Astrocyte of the cerebellum (primary cell): ENCODE data around the gene SELENOH.

ENCODE experiments used
- DNase-seq: peaks from one replicate; pipeline ENCODE4 v3.0.0-alpha.2; 2011; ENCODE audit warnings: low read depth
- H3K4me3 ChIP-seq: 2 replicates; pipeline ENCODE4 v1.5.1; 2011; ENCODE audit warnings: mild to moderate bottlenecking, low read depth, low read length, moderate library complexity
- in situ Hi-C: cut with HindIII; loops from 2 replicates; pipeline ENCODE4 v1.10.0; 2017; ENCODE audit warnings: low sequenced_read_pairs
- TF ChIP-seq, protein P1 (sequence below): IDR thresholded peaks from 2 replicates; pipeline ENCODE4 v1.5.1; 2012; ENCODE audit warnings: low read length, low read depth, moderate library complexity, mild to moderate bottlenecking; ENCODE audit errors: missing control alignments

Gene SELENOH

DNA sequence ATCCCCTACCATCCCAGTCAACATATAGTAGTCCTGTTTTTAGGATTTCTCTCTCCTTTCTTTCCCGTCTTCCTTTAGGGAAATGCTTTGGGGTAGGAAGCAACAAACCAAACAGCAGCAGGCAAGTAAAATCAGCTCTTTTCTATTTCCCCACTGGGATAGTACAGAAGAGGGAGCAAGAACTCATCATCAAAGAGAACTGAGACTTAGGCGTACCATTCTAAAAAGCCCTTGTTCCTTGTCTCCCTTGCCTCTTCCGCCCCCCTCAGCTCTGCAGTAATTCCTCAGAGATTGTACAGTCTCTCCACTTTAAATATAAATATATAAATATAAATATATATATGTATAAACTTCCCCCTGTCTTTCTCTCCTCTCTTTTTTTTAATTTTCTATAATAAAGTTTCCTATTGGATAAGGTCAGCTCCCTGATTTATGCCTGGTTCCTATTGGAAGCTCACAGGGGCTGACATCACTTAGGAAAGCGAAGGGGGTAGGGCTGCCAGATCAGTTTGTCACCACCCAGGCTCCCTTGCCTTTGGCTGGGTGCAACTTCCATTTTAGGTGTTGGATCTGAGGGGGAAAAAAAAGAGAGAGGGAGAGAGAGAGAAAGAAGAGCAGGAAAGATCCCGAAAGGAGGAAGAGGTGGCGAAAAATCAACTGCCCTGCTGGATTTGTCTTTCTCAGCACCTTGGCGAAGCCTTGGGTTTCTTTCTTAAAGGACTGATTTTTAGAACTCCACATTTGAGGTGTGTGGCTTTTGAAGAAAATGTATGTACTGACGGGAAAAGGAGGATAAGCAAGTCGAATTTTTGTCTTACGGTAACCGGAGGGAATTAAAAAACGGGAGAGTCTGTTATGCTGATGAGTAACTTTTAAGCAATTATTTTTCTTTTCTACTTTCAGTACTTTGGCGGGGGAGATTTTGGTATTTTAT is 20.3 kb downstream of the SELENOH start, which contains the start of gene CTNND1:
Gene CTNND1 (plus strand): TSS at position 502 of the 934 bp plus-strand sequence. CDS start 29,677 bp downstream, outside the sequence.
- DNase-seq, result peak; percentile 98
- H3K4me3 ChIP-seq, result peak within 1 kb of the TSS; percentile 76
- in situ Hi-C loops, result no loop called here
- TF ChIP-seq, protein P1, sequence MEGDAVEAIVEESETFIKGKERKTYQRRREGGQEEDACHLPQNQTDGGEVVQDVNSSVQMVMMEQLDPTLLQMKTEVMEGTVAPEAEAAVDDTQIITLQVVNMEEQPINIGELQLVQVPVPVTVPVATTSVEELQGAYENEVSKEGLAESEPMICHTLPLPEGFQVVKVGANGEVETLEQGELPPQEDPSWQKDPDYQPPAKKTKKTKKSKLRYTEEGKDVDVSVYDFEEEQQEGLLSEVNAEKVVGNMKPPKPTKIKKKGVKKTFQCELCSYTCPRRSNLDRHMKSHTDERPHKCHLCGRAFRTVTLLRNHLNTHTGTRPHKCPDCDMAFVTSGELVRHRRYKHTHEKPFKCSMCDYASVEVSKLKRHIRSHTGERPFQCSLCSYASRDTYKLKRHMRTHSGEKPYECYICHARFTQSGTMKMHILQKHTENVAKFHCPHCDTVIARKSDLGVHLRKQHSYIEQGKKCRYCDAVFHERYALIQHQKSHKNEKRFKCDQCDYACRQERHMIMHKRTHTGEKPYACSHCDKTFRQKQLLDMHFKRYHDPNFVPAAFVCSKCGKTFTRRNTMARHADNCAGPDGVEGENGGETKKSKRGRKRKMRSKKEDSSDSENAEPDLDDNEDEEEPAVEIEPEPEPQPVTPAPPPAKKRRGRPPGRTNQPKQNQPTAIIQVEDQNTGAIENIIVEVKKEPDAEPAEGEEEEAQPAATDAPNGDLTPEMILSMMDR, result no peak

DNA sequence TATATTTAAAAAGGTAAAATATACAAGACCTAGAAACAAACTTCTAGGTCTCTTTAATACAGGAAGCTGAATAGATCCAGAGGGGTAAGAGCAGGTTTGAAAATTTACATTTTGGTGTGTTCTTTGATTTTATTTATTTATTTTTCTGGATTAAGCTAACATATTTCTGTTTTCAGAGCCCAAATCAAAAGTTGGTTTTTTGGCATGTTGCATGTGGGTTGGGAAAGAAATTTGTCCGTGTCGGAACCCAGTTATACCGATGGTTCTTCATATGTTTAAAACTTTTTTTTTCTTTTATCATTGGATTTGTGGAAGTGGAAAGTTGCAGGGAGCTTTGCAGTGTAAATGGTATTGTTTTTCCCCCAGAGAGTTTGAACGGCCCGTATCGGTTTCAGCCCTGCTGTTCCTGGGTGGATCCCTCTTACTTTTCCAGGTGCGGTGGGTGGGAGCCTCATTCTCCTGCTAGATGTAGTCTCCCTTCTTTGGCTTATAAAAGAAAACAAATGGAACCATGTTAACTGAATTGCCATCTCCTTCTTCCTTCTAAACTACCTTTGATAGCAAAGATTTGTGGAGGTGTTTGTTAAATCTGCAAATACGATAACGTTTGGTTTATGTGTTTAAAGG is 21.1 kb downstream of the SELENOH start:
- DNase-seq, result no peak
- peak overlapping the region; percentile 76 for H3K4me3 ChIP-seq
- in situ Hi-C loops, result no loop called here
- TF ChIP-seq, protein P1, result no peak

DNA sequence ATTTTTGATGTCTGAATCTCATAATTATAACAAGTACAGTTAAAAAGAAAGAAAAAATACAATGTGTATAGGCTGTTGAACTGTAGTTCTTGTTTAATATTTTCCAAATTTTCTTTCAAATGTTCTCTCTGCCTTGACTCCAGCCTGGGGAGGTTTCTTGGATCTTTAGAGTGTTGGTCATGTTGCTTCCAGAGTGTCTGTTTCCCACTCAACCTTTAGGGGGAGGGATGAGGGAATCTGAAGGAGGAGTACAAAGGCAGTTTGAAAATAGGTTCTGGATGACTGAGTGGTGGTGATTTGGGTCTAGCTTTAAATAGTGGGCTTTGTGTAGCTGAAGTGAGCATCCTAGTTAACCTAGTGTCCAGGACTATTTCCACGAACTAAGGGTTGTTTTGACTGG is 22.3 kb downstream of the SELENOH start:
- in situ Hi-C loops, result no loop called here
- TF ChIP-seq, protein P1, result peak; percentile 66
- no peak for DNase-seq
- peak overlapping the region; percentile 76 for H3K4me3 ChIP-seq

DNA sequence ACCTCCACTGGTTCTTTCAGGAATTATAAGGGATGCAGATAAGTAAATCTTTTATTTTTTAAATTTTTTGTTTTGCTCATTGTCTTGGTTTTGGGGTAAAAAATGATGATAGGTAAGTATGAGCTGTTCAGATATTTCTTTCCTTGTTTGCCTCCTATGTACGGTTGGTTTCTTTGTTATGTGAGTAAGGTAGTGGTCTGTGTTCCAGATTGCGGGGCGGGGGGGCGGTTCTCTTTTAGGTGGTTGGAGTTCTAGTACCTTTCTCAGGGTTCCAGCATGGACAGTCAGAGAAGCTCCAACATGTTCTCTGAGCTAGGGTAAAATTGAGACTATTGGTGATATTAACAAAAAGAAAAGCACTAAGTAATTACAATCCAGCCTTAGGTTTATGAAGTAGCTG is 22.7 kb downstream of the SELENOH start:
- H3K4me3 ChIP-seq, result peak overlapping the region; percentile 76
- TF ChIP-seq, protein P1, result no peak
- DNase-seq, result no peak
- in situ Hi-C loops, result no loop called here

DNA sequence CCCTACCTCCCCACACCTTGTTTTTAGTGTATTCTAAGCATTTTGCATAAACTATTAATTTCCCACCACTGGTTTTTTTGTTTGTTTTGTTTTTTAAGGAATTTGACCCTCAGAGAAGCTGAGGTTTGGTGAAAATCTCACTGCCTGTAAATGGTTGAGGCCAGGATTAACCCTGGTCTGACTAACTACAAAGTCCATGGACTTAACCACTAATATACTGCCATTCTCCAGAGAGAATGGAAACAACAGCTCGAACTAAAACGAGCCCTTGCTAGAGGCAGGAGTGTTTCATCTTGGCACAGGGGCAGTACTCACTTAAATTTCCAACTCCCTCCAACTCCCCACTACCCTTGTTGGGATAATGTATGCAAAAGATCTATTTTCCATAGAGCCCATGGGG is 23.3 kb downstream of the SELENOH start:
- DNase-seq, result no peak
- TF ChIP-seq, protein P1, result no peak
- H3K4me3 ChIP-seq, result peak overlapping the region; percentile 76
- in situ Hi-C loops, result no loop called here

DNA sequence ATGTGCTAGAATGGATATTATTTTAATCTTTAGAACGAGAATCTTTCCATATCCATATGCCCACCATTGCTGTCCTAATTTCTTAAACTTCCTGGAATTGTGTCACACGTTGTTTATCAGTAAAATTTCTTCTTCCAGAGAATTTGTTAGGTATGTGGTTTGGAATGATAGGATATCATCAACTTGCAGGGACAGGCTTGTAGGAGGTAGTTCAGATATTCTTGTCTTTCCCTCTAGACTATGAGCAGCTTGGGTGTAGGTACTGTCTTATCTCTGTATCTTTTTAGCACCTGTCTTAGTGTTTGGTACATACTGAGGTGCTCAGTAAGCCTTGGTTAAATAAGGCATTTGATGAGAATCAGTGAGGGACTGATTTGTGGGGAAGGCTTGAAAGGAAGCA is 23.7 kb downstream of the SELENOH start:
- TF ChIP-seq, protein P1, result no peak
- H3K4me3 ChIP-seq, result peak overlapping the region; percentile 76
- in situ Hi-C loops, result no loop called here
- no peak for DNase-seq
